Hindlimb muscle (tissue), 1 donor: ENCODE measurements around the gene GALNT1. TPM values are rescaled to one million over a fixed set of nuclear protein-coding genes. Genes with fewer than 3 reads are reported as not detected.

ENCODE experiments used
- DNase-seq: peaks from one replicate; pipeline ENCODE4 v3.0.0-alpha.2; 2013
- polyA plus RNA-seq: library from polyadenylated mRNA; unstranded; fragments of 120-200 nt; gene quantifications from one replicate; pipeline ENCODE4 v1.2.1, GENCODE V29; 2013; ENCODE audit not compliant: insufficient read length

The GALNT1 gene
- polyA plus RNA-seq, 1 donor, result 83.8 TPM

- DNase-seq, result no peak
These were observed 1.5 kb downstream of the GALNT1 start for GRCh38 chr18:35582899-35583558.

- no peak for DNase-seq
These were observed 3.2 kb downstream of the GALNT1 start for GRCh38 chr18:35584735-35585134.

GRCh38 chr18:35585608-35586007 is 4.1 kb downstream of the GALNT1 start:
- DNase-seq, result no peak

- no peak for DNase-seq
These were observed 6.6 kb downstream of the GALNT1 start for GRCh38 chr18:35588122-35588521.

DNA sequence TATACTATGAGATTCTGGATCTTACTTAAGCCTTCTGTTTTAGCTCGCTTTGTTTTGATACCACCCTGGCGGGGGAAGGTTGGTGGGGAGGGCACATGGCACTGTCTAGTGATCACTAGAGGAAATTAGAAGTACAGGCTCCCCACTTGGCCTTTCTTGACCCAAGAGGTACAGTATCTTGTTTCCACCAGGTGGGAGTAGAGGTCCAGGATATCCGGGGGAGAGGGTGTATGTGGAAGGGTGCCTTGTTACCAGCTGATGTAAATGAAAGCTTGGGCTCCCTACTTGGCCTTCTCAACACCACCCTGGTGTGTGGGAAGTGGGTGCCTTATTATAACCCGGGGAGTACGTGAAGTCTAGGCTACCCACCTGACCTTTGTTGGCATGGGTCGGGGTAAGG is 7.5 kb downstream of the GALNT1 start:
- DNase-seq, result no peak

- no peak for DNase-seq
These were observed 8.0 kb downstream of the GALNT1 start for GRCh38 chr18:35589546-35589945.

DNA sequence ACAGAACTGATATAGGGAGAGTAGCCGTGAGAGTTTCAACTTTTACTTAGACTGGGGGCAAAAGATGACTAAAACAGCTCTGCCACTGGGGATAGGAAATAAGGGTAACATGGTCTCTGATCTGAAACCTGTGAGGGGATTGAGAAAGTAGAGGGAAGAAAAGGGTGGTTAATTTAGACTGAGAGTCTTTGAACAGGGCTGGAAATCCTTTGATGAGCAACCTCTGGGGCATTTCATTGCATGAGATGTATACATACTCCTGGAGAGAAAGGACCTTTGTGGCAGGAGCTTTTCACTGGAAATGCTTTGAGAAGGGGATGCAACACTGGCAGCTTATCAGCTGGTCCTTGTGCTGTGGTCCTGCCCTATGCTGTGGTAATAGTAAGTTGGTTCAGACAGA is 9.4 kb downstream of the GALNT1 start:
- DNase-seq, result no peak

DNA sequence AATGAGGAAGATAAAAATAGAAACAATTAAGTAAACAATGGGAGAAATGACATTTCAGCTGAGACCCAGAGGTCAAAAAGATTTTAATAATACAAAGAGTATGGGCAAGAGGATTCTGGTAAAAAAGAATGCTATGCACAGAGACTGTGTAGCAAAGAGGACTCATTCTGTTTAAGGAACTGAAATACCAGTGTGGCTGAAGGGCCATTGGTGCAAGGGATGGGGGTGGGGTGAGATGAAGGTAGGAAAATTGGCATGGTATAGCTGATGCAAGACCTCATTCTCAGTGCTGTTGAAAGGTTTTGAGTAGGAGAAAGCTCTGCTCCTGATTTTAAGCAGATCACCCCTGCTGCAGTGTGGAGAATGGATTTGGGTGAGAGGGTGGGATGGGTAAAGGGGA is 10.8 kb downstream of the GALNT1 start:
- DNase-seq, result no peak

DNA sequence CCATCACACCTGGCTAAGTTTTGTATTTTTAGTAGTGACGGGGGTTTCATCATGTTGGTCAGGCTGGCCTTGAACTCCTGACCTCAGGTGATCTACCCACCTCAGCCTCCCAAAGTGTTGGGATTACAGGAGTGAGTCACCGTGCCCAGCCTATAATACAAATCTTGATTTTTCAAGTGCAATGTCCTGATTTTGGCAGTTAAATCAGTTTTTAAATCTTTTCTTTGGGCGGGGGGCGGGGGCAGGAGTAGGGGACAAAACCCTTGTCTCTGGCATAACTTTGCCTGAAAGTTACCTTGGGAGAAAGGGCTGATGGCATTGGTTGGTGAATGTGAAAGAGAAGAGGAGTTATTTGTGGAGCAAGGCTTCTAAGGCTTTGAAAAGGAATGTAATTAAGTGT is 12.3 kb downstream of the GALNT1 start:
- DNase-seq, result no peak

- DNase-seq, result no peak
These were observed 16.2 kb downstream of the GALNT1 start for GRCh38 chr18:35597758-35598157.

- DNase-seq, result no peak
These were observed 20.8 kb downstream of the GALNT1 start for GRCh38 chr18:35602193-35602820.

DNA sequence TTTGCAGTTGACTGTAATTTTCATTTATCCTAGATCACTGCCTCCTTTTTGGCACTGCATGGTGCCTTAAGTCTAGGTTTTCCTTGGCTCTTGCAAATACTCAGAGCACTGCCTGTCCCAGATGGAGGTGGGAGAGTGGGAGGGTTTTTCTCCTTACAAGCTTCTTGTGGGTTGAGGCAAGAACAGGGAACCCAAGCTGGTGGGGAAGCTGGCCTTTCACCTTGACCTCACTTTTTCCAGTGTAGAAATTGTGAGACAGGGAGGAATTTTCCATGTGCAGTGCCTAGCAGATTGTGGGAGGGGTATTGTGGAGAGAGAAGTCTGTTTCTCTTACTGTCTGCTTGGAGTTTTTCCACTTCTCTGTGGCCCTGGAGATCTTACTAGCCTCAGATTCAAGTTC is 21.5 kb downstream of the GALNT1 start:
- no peak for DNase-seq

DNA sequence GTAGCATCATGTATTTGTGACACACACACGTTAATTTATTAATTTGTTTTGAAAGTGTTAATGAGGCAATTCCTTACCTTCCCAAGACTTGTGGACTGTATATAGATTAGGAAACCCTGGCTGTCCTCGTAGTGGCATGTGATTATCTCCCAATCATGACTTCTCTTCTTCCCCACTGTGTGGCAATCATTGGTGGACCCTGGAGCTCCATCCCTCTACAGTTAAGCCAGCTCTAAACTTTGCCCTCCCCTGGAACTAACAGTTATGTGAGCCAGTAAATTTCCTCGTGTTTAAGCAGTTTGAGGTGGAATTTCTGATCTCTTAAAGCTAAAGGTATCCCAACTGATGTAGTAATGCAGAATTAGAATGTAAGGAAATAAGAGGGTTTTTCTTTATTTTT is 22.0 kb downstream of the GALNT1 start:
- DNase-seq, result no peak

- DNase-seq, result no peak
These were observed 22.8 kb downstream of the GALNT1 start for GRCh38 chr18:35604369-35604768.

GRCh38 chr18:35605686-35606417 is 24.3 kb downstream of the GALNT1 start:
- no peak for DNase-seq

DNA sequence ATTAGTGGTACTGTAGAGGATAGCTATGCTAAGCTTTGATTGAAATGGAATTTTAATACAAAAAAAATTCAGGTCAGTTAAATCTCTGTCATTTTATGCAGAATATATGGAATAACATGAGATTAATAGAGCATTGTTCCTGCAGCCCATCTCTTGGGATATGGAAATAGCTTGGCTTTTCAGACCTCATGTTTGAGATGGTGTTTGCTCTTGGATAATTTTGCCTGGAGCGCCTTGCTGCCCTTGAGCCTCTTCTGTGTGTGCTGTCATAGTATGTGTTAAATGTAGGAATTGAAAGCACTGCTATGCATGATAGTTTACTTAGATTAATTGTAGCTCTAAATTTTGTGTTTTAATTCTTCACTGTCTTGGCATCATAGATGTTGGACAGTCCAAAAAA is 27.7 kb downstream of the GALNT1 start:
- no peak for DNase-seq

DNA sequence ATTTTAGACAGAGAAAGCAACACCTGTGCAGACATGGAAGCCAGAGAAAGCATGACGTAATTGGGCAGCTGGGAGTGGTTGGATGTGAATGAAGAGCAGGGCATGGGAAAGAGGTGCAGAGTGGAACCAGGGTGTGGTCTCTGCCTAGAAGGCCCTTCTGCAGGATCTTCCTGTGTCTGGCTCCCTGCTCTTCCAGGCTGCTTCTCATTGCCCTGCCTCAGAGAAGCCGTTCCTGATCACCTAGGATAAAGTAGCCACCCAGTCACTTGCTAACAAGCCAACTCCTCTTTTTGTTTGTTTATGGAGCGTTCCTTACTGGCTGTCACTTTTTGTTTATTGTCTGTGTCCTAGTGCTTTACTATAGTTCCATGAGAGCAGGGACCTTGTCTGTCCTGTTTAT is 28.5 kb downstream of the GALNT1 start:
- DNase-seq, result no peak

GRCh38 chr18:35610724-35611123 is 29.2 kb downstream of the GALNT1 start:
- DNase-seq, result no peak

DNA sequence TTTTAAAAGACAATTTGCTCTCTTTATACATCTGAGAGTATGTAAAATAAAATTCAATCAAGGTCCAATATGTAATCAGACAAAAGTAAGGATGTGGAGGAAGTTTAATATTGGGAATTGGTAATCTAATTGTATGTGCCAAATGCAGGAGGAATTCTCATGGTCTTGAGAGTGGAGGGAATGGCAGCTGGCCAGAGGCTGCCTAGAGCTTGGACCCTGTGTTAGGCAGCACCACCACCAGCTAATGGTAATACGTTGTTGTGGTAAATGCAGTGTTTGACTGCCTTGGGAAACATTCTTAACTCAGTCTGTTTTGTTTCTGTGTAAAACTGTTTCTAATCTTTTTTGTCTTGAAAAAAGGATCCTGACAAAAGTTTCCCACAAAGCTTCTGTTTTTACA is 30.0 kb downstream of the GALNT1 start:
- no peak for DNase-seq

DNA sequence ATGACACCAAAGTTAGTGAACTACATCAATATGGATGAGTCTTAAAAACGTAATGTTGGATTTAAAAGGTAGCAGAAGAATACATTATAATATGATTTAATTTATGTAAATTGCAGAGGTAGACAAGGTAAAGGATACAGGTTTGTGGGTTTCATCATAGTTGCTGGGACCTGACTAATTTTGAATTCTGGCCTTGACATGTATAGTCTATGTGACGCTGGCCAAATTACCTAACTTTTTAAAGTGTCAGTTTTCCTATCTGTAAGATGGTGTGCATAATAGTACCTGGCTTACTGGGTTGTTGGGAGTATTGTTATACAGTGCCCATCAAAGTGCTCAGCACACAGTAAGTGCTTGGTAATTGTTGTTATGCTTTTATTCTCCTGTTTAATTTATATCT is 34.5 kb downstream of the GALNT1 start:
- no peak for DNase-seq

GRCh38 chr18:35616664-35617423 is 35.3 kb downstream of the GALNT1 start:
- peak; percentile 25 for DNase-seq

GRCh38 chr18:35617865-35618264 is 36.3 kb downstream of the GALNT1 start:
- DNase-seq, result no peak

DNA sequence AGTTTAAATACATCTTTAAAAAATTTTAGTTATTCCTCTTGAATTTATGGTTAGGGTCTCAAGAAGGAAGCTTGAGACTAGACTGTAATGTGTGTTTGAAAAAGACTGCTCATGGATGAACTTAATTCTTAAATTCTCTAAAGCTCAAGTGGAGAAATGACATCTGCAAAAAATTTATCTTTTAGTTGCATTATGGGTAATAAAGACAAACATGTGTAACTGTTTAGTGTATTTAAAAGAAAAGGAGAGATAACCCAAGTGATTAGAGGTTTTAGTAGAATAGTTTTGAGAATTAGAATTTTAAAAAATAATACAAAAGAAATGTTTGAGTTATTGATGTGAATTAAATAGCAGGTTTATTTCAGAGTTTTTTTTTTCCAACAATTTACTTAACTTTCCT is 36.7 kb downstream of the GALNT1 start:
- DNase-seq, result no peak
